ENCODE results near the gene PDZRN3. TPM values are rescaled to one million over a fixed set of nuclear protein-coding genes. Genes with fewer than 3 reads are reported as not detected.

PDZRN3 gene
- total RNA-seq, 1 experiment from 2014 or later, result 5.9 TPM

GRCh38 chr3:73437828-73438227 lies 186.9 kb downstream of the PDZRN3 start:
- no peaks in the 10 kb centered on the region for H4K20me1 ChIP-seq (ENCODE audit: control insufficient read depth, insufficient read depth, insufficient read length)
- no peaks in the 10 kb centered on the region for H3K23me2 ChIP-seq (ENCODE audit: insufficient read length, low read depth, low read length, poor library complexity, severe bottlenecking)
- Mint-ChIP-seq H3K36me3 (ENCODE audit: insufficient read depth in 1 of 3, low read depth in 3 of 3) (0 out of 7 replicates have a peak, but pooled peaks cover 0 to 3% (median 0%) of the 10 kb centered on the region in 3 experiments), H3K9me3 (no peaks in the 10 kb centered on the region), H3K27ac (no peak overlapping the region), H3K27me3 (ENCODE audit: low read depth) (no peaks in the 10 kb centered on the region), H3K4me3 (no peak overlapping the region), H3K4me1 (peaks cover 7 to 19% of the 10 kb centered on the region in 2 experiments)
- no peak overlapping the region for H3K4me2 ChIP-seq (ENCODE audit: insufficient read depth, insufficient read length, low read length)
- H2BK5ac ChIP-seq (ENCODE audit: insufficient read length, low read length), result no peak overlapping the region
- no peak overlapping the region for H4K91ac ChIP-seq (ENCODE audit: insufficient read length, low read depth, low read length)
- H3K79me1 ChIP-seq (ENCODE audit: insufficient read depth, low read depth, low read length, poor library complexity, severe bottlenecking), result no peaks in the 10 kb centered on the region
- no peak overlapping the region for H4K8ac ChIP-seq (replicated peaks; ENCODE audit: insufficient read length, low read depth, low read length)
- no peaks in the 10 kb centered on the region for H3K79me2 ChIP-seq (ENCODE audit: insufficient read depth, low read length)
- H3K14ac ChIP-seq (ENCODE audit: insufficient read depth, low read length), result no peak overlapping the region
- no peak overlapping the region for H2BK120ac ChIP-seq (ENCODE audit: low read depth, low read length, poor library complexity, severe bottlenecking)
- H4K5ac ChIP-seq (ENCODE audit: insufficient read length, low read depth, low read length), result no peak overlapping the region
- H3K27me3 ChIP-seq (ENCODE audit: insufficient read depth, low read length), result no peaks in the 10 kb centered on the region
- H2BK12ac ChIP-seq (ENCODE audit: insufficient read length, low read depth, low read length), result no peak overlapping the region
- H2BK20ac ChIP-seq (ENCODE audit: low read depth, low read length, poor library complexity, severe bottlenecking), result no peak overlapping the region
- no peak overlapping the region for H2AFZ ChIP-seq (ENCODE audit: low read length)
- no peak overlapping the region for H3T11ph ChIP-seq (ENCODE audit: low read length)
- no CpG with 5 or more reads among the region's 3 CpGs for WGBS (ENCODE audit: extremely low coverage, insufficient read length, low lambda C conversion rate)
- no peaks in the 10 kb centered on the region for H3K4me1 ChIP-seq (ENCODE audit: insufficient read depth, low read length)
- no peak overlapping the region for H3K56ac ChIP-seq (ENCODE audit: insufficient read length, low read depth, low read length)
- H2AK5ac ChIP-seq (ENCODE audit: insufficient read length, low read length), result no peak overlapping the region
- H3K27ac ChIP-seq (ENCODE audit: insufficient read length, low read depth, low read length), result no peak overlapping the region
- H2BK15ac ChIP-seq (ENCODE audit: low read depth, low read length), result no peak overlapping the region
- no peak overlapping the region for H3K4ac ChIP-seq (ENCODE audit: low read depth, low read length)
- no peak overlapping the region for H3K18ac ChIP-seq (ENCODE audit: insufficient read length, low read depth, low read length)
- no peaks in the 10 kb centered on the region for H3K9me3 ChIP-seq (ENCODE audit: control insufficient read depth, low read depth, low read length)
- TF ChIP-seq, protein P1, sequence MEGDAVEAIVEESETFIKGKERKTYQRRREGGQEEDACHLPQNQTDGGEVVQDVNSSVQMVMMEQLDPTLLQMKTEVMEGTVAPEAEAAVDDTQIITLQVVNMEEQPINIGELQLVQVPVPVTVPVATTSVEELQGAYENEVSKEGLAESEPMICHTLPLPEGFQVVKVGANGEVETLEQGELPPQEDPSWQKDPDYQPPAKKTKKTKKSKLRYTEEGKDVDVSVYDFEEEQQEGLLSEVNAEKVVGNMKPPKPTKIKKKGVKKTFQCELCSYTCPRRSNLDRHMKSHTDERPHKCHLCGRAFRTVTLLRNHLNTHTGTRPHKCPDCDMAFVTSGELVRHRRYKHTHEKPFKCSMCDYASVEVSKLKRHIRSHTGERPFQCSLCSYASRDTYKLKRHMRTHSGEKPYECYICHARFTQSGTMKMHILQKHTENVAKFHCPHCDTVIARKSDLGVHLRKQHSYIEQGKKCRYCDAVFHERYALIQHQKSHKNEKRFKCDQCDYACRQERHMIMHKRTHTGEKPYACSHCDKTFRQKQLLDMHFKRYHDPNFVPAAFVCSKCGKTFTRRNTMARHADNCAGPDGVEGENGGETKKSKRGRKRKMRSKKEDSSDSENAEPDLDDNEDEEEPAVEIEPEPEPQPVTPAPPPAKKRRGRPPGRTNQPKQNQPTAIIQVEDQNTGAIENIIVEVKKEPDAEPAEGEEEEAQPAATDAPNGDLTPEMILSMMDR (conservative IDR thresholded peaks at IDR 0.05), result no peak
- no peak overlapping the region for H3K23ac ChIP-seq (ENCODE audit: insufficient read length, low read depth, low read length)
- no peak for DNase-seq
- no peak overlapping the region for H3K9ac ChIP-seq (ENCODE audit: extremely low read depth, insufficient read length, low read length)

Data from H9 (cell line).